Astrocyte of the spinal cord (primary cell): ENCODE results near the gene SCN10A.

ENCODE experiments used
- DNase-seq: peaks from one replicate; pipeline ENCODE4 v3.0.0; 2011; ENCODE audit warnings: low read depth, low spot score
- H3K4me3 ChIP-seq: 2 replicates; pipeline ENCODE4 v1.5.1; 2011; ENCODE audit warnings: low read depth, mild to moderate bottlenecking, low read length, moderate library complexity
- CTCF ChIP-seq: IDR thresholded peaks from 2 replicates; pipeline ENCODE4 v1.5.1; 2012; ENCODE audit warnings: low read depth, mild to moderate bottlenecking, low read length, inconsistent platforms
- in situ Hi-C: cut with HindIII; loops from 2 replicates; pipeline ENCODE4 v1.10.0; 2017; ENCODE audit warnings: low sequenced_read_pairs

Gene SCN10A

GRCh38 chr3:38757721-38758120 is 58.3 kb downstream of the SCN10A start:
- in situ Hi-C loops, result no loop called here
- DNase-seq, result no peak
- no peak overlapping the region for H3K4me3 ChIP-seq
- no peak for TF ChIP-seq CTCF

- H3K4me3 ChIP-seq, result no peak overlapping the region
- in situ Hi-C loops, result no loop called here
- no peak for TF ChIP-seq CTCF
- no peak for DNase-seq
Measured at GRCh38 chr3:38756892-38757291, 59.1 kb downstream of the SCN10A start.

- in situ Hi-C loops, result no loop called here
- no peak overlapping the region for H3K4me3 ChIP-seq
- DNase-seq, result no peak
- TF ChIP-seq CTCF, result no peak
Measured at GRCh38 chr3:38755130-38755529, 60.9 kb downstream of the SCN10A start.

- in situ Hi-C loops, result no loop called here
- no peak for TF ChIP-seq CTCF
- DNase-seq, result no peak
- H3K4me3 ChIP-seq, result no peak overlapping the region
Measured at GRCh38 chr3:38746641-38747040, 69.4 kb downstream of the SCN10A start.

- DNase-seq, result no peak
- TF ChIP-seq CTCF, result no peak
- no peak overlapping the region for H3K4me3 ChIP-seq
- in situ Hi-C loops, result no loop called here
Measured at GRCh38 chr3:38743043-38743442, 73.0 kb downstream of the SCN10A start.

GRCh38 chr3:38742550-38742949 is 73.5 kb downstream of the SCN10A start:
- no peak overlapping the region for H3K4me3 ChIP-seq
- in situ Hi-C loops, result no loop called here
- no peak for TF ChIP-seq CTCF
- no peak for DNase-seq

GRCh38 chr3:38740537-38740936 is 75.5 kb downstream of the SCN10A start:
- no peak for DNase-seq
- no peak for TF ChIP-seq CTCF
- in situ Hi-C loops, result no loop called here
- no peak overlapping the region for H3K4me3 ChIP-seq
